Breast epithelium (tissue), 3 donors: Measurements from ENCODE around the gene SGSH.
"Not testable (repeated sequence)": the region's sequence is repeated elsewhere in the genome, so short reads cannot be mapped to it uniquely, and the experiment has no call there.

Experiments
- CTCF ChIP-seq, 3 donors: fragments of 450-650 bp; IDR thresholded peaks; one replicate each; pipeline ENCODE4 v1.5.1; 2016 to 2017; ENCODE audit warnings: antibody characterized with exemption in 3 of 3, mild to moderate bottlenecking in 3 of 3, moderate library complexity in 3 of 3
- POLR2A ChIP-seq: fragments of 450-650 bp; IDR thresholded peaks from one replicate; pipeline ENCODE4 v1.6.1; 2016; ENCODE audit warnings: antibody characterized with exemption, mild to moderate bottlenecking, moderate library complexity
- POLR2AphosphoS5 ChIP-seq, 3 donors: sonication (generic); formaldehyde crosslinking; IDR thresholded peaks; one replicate each; pipeline ENCODE4 v1.6.1; 2017; ENCODE audit warnings: antibody characterized with exemption in 3 of 3

GRCh38 chr17:80244448-80244847 is 24.3 kb upstream of the SGSH start:
- TF ChIP-seq CTCF (IDR thresholded peaks at IDR 0.05); POLR2A; POLR2AphosphoS5 (IDR thresholded peaks at IDR 0.05): not testable (repeated sequence)
